Measurements from ENCODE around the gene BCAS3. TPM values are rescaled to one million over a fixed set of nuclear protein-coding genes. Genes with fewer than 3 reads are reported as not detected.

BCAS3 gene
- polyA plus RNA-seq, 3 donors = 10.3 to 19.1 (median 14.7) TPM

- no peaks in the 10 kb centered on the region for H3K36me3 ChIP-seq (replicated peaks in 1 of 2; ENCODE audit: control insufficient read depth in 1 of 2, insufficient read depth in 2 of 2, low read length in 2 of 2)
- H3K79me2 ChIP-seq (ENCODE audit: insufficient read depth, low read length) = no peaks in the 10 kb centered on the region
- Mint-ChIP-seq H3K36me3 (peaks cover 4 to 9% of the 10 kb centered on the region in 2 donors), H3K9me3 (peaks cover 0 to 5% (median 0%) of the 10 kb centered on the region in 7 donors), H3K4me3 (no peak overlapping the region), H3K4me1 (peaks cover 11% of the 10 kb centered on the region), H3K27me3 (ENCODE audit: low read depth in 3 of 3) (peaks cover 0 to 3% (median 0%) of the 10 kb centered on the region in 3 donors), H3K27ac (no peak overlapping the region)
- no peak overlapping the region for H3K4me2 ChIP-seq (replicated peaks; ENCODE audit: extremely low read depth, low read length, poor library complexity, severe bottlenecking)
- H3K9me3 ChIP-seq (replicated peaks in 1 of 2; ENCODE audit: control insufficient read depth in 1 of 2, insufficient read depth in 1 of 2, low read length in 2 of 2) = no peaks in the 10 kb centered on the region
- no peak overlapping the region for H2AFZ ChIP-seq (ENCODE audit: insufficient read depth, low read depth, low read length, poor library complexity, severe bottlenecking)
- peak overlapping the region; percentile 27 for H3K9ac ChIP-seq (ENCODE audit: insufficient read depth, low read length, poor library complexity, severe bottlenecking)
- intact Hi-C loops (cut with micrococcal nuclease) = no loop called here
- peak overlapping the region in 1 of 2 donors; percentile 8 for H3K27ac ChIP-seq (ENCODE audit: low read depth in 1 of 2, low read length in 2 of 2)
- peaks cover 0 to 11% of the 10 kb centered on the region in 2 donors for H3K4me1 ChIP-seq (ENCODE audit: control insufficient read depth in 1 of 2, insufficient read depth in 2 of 2, low read length in 2 of 2)
- no peak for TF ChIP-seq CTCF (IDR thresholded peaks at IDR 0.05)
- no peak for DNase-seq
- H4K20me1 ChIP-seq (ENCODE audit: insufficient read depth, low read length) = no peaks in the 10 kb centered on the region
- no CpG with 5 or more reads among the region's 3 CpGs for WGBS (ENCODE audit: insufficient coverage)
- H3K27me3 ChIP-seq (ENCODE audit: control insufficient read depth in 2 of 2, insufficient read depth in 2 of 2, low read length in 2 of 2) = no peaks in the 10 kb centered on the region
- H3K4me3 ChIP-seq (replicated peaks in 1 of 3; ENCODE audit: low read depth in 2 of 3, low read length in 3 of 3) = no peak overlapping the region
Observed at GRCh38 chr17:60730273-60730672, 52.6 kb downstream of the BCAS3 start.

DNA sequence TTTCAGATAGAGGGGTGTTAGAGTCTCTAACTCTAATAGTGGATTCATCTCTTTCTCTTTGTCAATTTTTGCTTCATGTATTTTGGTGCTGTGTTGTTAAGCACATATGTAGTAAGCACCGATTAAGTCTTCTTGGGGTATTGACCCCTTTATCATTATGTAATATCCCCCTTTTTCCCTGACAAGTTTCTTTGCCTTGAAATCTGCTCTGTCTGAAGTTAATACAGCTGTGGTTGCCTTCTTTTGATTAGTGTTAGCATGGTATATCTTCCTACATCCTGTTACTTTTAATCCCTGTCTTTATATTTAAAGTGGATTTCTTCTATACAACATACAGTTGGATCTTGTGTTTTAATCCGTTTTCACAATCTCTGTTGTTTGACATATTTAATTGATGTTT is 60.6 kb downstream of the BCAS3 start:
- Histone ChIP-seq H3K79me2 (ENCODE audit: insufficient read depth, low read length) (no peaks in the 10 kb centered on the region), H4K20me1 (ENCODE audit: insufficient read depth, low read length) (no peaks in the 10 kb centered on the region), H3K4me1 (ENCODE audit: control insufficient read depth in 1 of 2, insufficient read depth in 2 of 2, low read length in 2 of 2) (no peaks in the 10 kb centered on the region), H3K9ac (ENCODE audit: insufficient read depth, low read length, poor library complexity, severe bottlenecking) (no peak overlapping the region), H2AFZ (ENCODE audit: insufficient read depth, low read depth, low read length, poor library complexity, severe bottlenecking) (no peak overlapping the region), H3K27me3 (ENCODE audit: control insufficient read depth in 2 of 2, insufficient read depth in 2 of 2, low read length in 2 of 2) (no peaks in the 10 kb centered on the region), H3K4me2 (replicated peaks; ENCODE audit: extremely low read depth, low read length, poor library complexity, severe bottlenecking) (no peak overlapping the region), H3K9me3 (replicated peaks in 1 of 2; ENCODE audit: control insufficient read depth in 1 of 2, insufficient read depth in 1 of 2, low read length in 2 of 2) (no peaks in the 10 kb centered on the region), H3K4me3 (replicated peaks in 1 of 3; ENCODE audit: low read depth in 2 of 3, low read length in 3 of 3) (no peak overlapping the region), H3K27ac (ENCODE audit: low read depth in 1 of 2, low read length in 2 of 2) (no peak overlapping the region), H3K36me3 (replicated peaks in 1 of 2; ENCODE audit: control insufficient read depth in 1 of 2, insufficient read depth in 2 of 2, low read length in 2 of 2) (no peaks in the 10 kb centered on the region)
- Mint-ChIP-seq H3K4me1 (no peaks in the 10 kb centered on the region), H3K36me3 (peaks cover 4 to 5% of the 10 kb centered on the region in 2 donors), H3K9me3 (peaks cover 0 to 9% (median 4%) of the 10 kb centered on the region in 7 donors), H3K27me3 (ENCODE audit: low read depth in 3 of 3) (peaks cover 0 to 2% (median 2%) of the 10 kb centered on the region in 3 donors), H3K4me3 (no peak overlapping the region), H3K27ac (no peak overlapping the region)
- no CpG with 5 or more reads among the region's 2 CpGs for WGBS (ENCODE audit: insufficient coverage)
- TF ChIP-seq CTCF (IDR thresholded peaks at IDR 0.05) = no peak
- intact Hi-C loops (cut with micrococcal nuclease) = no loop called here
- DNase-seq = no peak

All from CD14-positive monocyte (primary cell).